Erythroblast (primary cell): ENCODE measurements around the gene PLLP.

Experiments used
- DNase-seq, 2 experiments: peaks; one replicate each; lab custom pipeline; 2025; lab: John Stamatoyannopoulos, UW
- GATA1 ChIP-seq: IDR thresholded peaks from 2 replicates; pipeline ENCODE4 v1.6.1; 2011; ENCODE audit warnings: low read depth, mild to moderate bottlenecking, control low read depth, low read length, moderate library complexity
- POLR2A ChIP-seq: IDR thresholded peaks from 2 replicates; pipeline ENCODE4 v1.6.1; 2011; ENCODE audit warnings: mild to moderate bottlenecking, low read length

PLLP gene

GRCh38 chr16:57261806-57262205, 22.7 kb downstream of the PLLP start:
- TF ChIP-seq POLR2A, result no peak
- TF ChIP-seq GATA1, result no peak
- DNase-seq, result no peak

GRCh38 chr16:57260294-57260929, 24.1 kb downstream of the PLLP start:
- DNase-seq, result peak in 1 of 2 experiments; percentile 7
- TF ChIP-seq GATA1 (no peak), POLR2A (no peak)

GRCh38 chr16:57258910-57259475, 25.5 kb downstream of the PLLP start:
- no peak for DNase-seq
- TF ChIP-seq GATA1, result no peak
- TF ChIP-seq POLR2A, result no peak

GRCh38 chr16:57258226-57258909, 26.1 kb downstream of the PLLP start:
- TF ChIP-seq POLR2A (no peak), GATA1 (no peak)
- DNase-seq, result no peak

GRCh38 chr16:57257455-57258070, 26.9 kb downstream of the PLLP start:
- TF ChIP-seq POLR2A (no peak), GATA1 (no peak)
- peak in 1 of 2 experiments; percentile 26 for DNase-seq

- DNase-seq, result peak; percentile 34 to 81
- TF ChIP-seq POLR2A (no peak), GATA1 (no peak)
These were observed 27.7 kb downstream of the PLLP start for GRCh38 chr16:57256601-57257395.

GRCh38 chr16:57255686-57256415, 28.6 kb downstream of the PLLP start:
- no peak for DNase-seq

GRCh38 chr16:57253466-57253865, 31.0 kb downstream of the PLLP start:
- no peak for TF ChIP-seq POLR2A
- DNase-seq, result no peak

More at GRCh38 chr16:57255686-57256415, 28.6 kb downstream of the PLLP start:
- no peak for TF ChIP-seq POLR2A
- TF ChIP-seq GATA1, result no peak

- DNase-seq, result peak; percentile 22 to 37
- TF ChIP-seq GATA1 (no peak), POLR2A (no peak)
These were observed 32.2 kb downstream of the PLLP start for GRCh38 chr16:57252148-57252721.

GRCh38 chr16:57251352-57251751, 33.1 kb downstream of the PLLP start:
- no peak for TF ChIP-seq GATA1
- TF ChIP-seq POLR2A, result no peak

GRCh38 chr16:57245472-57246113, 38.9 kb downstream of the PLLP start:
- TF ChIP-seq GATA1 (no peak), POLR2A (no peak)
- peak; percentile 59 to 65 for DNase-seq

More at GRCh38 chr16:57251352-57251751, 33.1 kb downstream of the PLLP start:
- no peak for DNase-seq

GRCh38 chr16:57244767-57245471, 39.6 kb downstream of the PLLP start, which contains the start of gene ARL2BP:
Gene ARL2BP (plus strand): TSS chr16:57245259. CDS start chr16:57245368, 109 bp downstream.
- peak; percentile 98 for DNase-seq
- TF ChIP-seq GATA1, result no peak
- peak; percentile 83 for TF ChIP-seq POLR2A
